AG04450 (cell line): ENCODE data around the gene ZNF597. TPM values are rescaled to one million over a fixed set of nuclear protein-coding genes. Genes with fewer than 3 reads are reported as not detected.
A peak's percentile ranks its signal among the peaks of the same experiment; 100 is the strongest.

ENCODE experiments used
- CTCF ChIA-PET: fragments of 300-600, 350-600 bp; formaldehyde crosslinking; extraction: SDS; loops from one replicate; lab custom pipeline; 2022; ENCODE audit warnings: antibody characterized with exemption, inconsistent platforms; lab: Charles Lee
- POLR2A ChIA-PET: fragments of 350-600 bp; formaldehyde crosslinking; extraction: SDS; loops from one replicate; lab custom pipeline; 2021; ENCODE audit warnings: antibody characterized with exemption, inconsistent platforms; lab: Yijun Ruan, JAX
- DNase-seq: peaks from one replicate; pipeline ENCODE4 v3.0.0-alpha.2; 2011; ENCODE audit warnings: low read depth, low spot score
- H3K27ac ChIP-seq: one replicate; pipeline ENCODE4 v1.5.1; 2012; ENCODE audit warnings: low read depth, low read length, control low read depth
- H3K27me3 ChIP-seq: one replicate; pipeline ENCODE4 v1.6.0; 2012; ENCODE audit warnings: low read length; ENCODE audit not compliant: control insufficient read depth, insufficient read depth
- H3K4me3 ChIP-seq: 2 replicates; pipeline ENCODE4 v1.5.1; 2011; ENCODE audit warnings: mild to moderate bottlenecking, low read depth, low read length, control low read depth
- H3K9me3 ChIP-seq: 2 replicates; pipeline ENCODE4 v1.5.1; 2012; ENCODE audit warnings: low read length; ENCODE audit not compliant: control insufficient read depth, insufficient read depth
- polyA plus RNA-seq: library from polyadenylated mRNA; depleted of rRNA; stranded (reverse); fragments of >200 nt; gene quantifications from 2 replicates; pipeline ENCODE4 v1.2.3, GENCODE V29; 2011; rRNA removed
- small RNA-seq: library from RNA; depleted of rRNA; stranded (forward); fragments of <200 nt; gene quantifications from one replicate; pipeline ENCODE3, GENCODE V24; 2012; ENCODE audit warnings: low read depth; ENCODE audit not compliant: insufficient read length
- TF ChIP-seq, protein P1 (sequence below): IDR thresholded peaks from 2 replicates; pipeline ENCODE4 v1.5.1; 2011; ENCODE audit warnings: low read depth, low read length, control low read depth, inconsistent platforms

Gene ZNF597
- polyA plus RNA-seq, 1 experiment: 1.8 TPM

DNA sequence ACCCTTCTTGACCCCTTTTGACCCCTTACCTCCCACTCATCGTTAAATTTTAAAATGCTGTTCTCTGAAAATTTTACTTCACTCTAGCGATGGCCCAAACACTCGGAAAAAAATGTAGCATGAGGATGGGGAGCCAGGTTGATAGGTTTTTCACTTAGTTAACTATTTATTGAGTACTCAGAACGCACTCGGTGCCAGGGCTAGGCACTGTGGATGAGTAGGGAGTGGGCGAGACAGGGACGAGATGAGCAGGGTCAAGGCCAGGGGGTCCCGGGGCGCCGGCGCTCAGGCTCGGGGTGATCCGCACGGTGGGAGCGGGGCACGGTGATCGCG, 42.9 kb downstream of the ZNF597 start:
- CTCF ChIA-PET: no interaction called here

DNA sequence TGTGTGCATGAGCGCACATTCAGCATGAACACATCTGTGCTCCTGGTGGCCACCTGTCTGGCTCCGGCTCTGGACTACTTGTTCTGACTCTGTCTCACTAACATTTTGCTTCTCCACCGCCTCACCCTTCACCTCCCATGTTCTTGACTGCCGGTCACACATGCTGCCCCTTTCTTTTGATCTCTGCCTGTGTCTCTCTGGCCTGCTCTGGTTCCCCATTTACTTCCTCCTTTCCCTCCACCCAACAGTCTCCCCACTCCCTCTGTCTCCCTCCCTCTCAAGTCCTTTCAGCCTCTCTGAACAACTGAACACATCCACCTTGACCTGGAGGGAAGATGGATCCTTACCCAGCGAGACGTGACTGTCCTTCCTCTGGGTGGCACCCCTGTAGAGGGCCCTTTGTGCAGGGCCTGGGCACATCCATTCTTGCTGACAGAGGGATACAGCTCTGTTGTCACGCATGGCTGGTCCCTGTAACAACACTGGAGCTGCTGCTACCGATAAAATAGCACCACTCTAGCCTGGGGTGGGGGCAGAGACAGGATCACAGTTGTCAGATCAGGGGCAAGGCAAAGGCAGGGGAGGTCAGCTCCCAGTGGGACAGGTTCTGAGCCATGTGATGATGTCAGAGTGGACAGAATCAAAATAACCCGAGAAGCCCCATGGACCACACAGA, 53.5 kb downstream of the ZNF597 start:
- no peak for DNase-seq
- ChIA-PET POLR2A (no interaction called here), CTCF (no interaction called here)
- H3K4me3 ChIP-seq: no peak overlapping the region
- H3K27ac ChIP-seq: no peak overlapping the region
- H3K9me3 ChIP-seq: peaks cover 55% of the 10 kb centered on the region
- no peaks in the 10 kb centered on the region for H3K27me3 ChIP-seq
- TF ChIP-seq, protein P1, sequence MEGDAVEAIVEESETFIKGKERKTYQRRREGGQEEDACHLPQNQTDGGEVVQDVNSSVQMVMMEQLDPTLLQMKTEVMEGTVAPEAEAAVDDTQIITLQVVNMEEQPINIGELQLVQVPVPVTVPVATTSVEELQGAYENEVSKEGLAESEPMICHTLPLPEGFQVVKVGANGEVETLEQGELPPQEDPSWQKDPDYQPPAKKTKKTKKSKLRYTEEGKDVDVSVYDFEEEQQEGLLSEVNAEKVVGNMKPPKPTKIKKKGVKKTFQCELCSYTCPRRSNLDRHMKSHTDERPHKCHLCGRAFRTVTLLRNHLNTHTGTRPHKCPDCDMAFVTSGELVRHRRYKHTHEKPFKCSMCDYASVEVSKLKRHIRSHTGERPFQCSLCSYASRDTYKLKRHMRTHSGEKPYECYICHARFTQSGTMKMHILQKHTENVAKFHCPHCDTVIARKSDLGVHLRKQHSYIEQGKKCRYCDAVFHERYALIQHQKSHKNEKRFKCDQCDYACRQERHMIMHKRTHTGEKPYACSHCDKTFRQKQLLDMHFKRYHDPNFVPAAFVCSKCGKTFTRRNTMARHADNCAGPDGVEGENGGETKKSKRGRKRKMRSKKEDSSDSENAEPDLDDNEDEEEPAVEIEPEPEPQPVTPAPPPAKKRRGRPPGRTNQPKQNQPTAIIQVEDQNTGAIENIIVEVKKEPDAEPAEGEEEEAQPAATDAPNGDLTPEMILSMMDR: no peak

More for the DNA sequence above, 42.9 kb downstream of the ZNF597 start:
- Histone ChIP-seq H3K27ac (peak overlapping the region; percentile 57), H3K27me3 (no peaks in the 10 kb centered on the region), H3K9me3 (peaks cover 50% of the 10 kb centered on the region), H3K4me3 (peak overlapping the region; percentile 95)
- DNase-seq: no peak
- POLR2A ChIA-PET: interaction anchor here (0.5 to 2.7 kb wide), 5 partner anchors 35 to 99 kb away, joined by 3 to 8 read pairs (median 8); partner anchors contain the start of genes NAA60, OR2C1 and ZNF597
- TF ChIP-seq, protein P1: no peak

DNA sequence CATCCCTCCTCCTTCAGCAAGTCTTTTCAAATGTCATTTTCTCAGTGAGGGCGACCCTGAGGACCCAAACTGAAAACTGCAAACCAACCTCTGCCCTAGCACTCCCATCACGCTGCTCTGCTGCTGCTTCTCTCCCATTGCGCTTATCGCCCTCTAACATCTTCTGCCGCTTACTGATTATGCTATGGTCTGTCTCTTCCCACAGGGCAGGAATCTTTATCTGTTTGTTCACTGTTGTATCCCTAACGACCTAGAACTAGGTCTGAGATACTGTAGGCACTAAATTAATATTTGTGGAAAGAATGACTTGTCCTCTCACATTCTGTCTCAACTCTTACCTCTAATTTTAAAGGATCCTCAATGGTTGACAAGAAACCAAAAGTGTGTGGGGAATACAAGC, 55.0 kb downstream of the ZNF597 start:
- ChIA-PET CTCF (no interaction called here), POLR2A (no interaction called here)
- no peak overlapping the region for H3K4me3 ChIP-seq
- H3K27ac ChIP-seq: no peak overlapping the region
- H3K9me3 ChIP-seq: peaks cover 60% of the 10 kb centered on the region
- no peaks in the 10 kb centered on the region for H3K27me3 ChIP-seq
- DNase-seq: no peak
- TF ChIP-seq, protein P1: no peak

DNA sequence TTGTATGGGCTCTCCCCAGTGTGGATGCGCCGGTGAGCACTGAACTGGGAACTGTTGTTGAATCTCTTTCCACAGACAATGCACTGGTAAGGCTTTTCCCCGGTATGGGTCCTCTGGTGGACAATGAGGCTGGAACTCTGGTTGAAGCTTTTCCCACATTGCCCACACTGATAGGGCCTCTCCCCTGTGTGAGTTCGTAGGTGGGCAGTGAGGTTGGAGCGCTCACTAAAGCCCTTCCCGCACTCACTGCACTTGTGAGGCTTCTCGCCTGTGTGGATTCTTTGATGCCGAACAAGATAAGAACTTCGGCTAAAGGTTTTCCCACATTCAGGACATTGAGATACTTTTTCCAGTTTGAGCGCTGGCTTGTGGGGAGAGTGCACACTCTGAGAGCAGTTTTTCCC, 60.3 kb downstream of the ZNF597 start:
- ChIA-PET POLR2A (no interaction called here), CTCF (interaction anchor here (0.7 kb wide), 1 partner anchor 792 kb away, joined by 3 read pairs; no protein-coding TSS in a partner anchor)
- Histone ChIP-seq H3K27ac (no peak overlapping the region), H3K9me3 (peaks cover 67% of the 10 kb centered on the region), H3K27me3 (no peaks in the 10 kb centered on the region), H3K4me3 (no peak overlapping the region)
- TF ChIP-seq, protein P1: no peak
- DNase-seq: no peak

Small RNA genes within 50 kb of the gene (small RNA-seq; reads per million reads assigned to genes)
- gene MIR6126: not detected

Other genes starting within 250 kb of the ZNF597 start
- gene ZNF200, start 208.3 kb downstream of the ZNF597 start, polyA plus RNA-seq: 4.7 and 6.1 TPM in 2 replicates
- gene MEFV, start 186.9 kb downstream of the ZNF597 start, polyA plus RNA-seq: not detected in 2 replicates
- 13.2 and 22.5 TPM in 2 replicates for gene ZNF263, start 160.0 kb downstream of the ZNF597 start, polyA plus RNA-seq
- 4.4 and 5.3 TPM in 2 replicates for gene TIGD7, start 138.1 kb downstream of the ZNF597 start, polyA plus RNA-seq
- 15.9 and 20.3 TPM in 2 replicates for gene ZNF75A, start 138.0 kb downstream of the ZNF597 start, polyA plus RNA-seq
- gene OR2C1, start 87.6 kb downstream of the ZNF597 start, polyA plus RNA-seq: 0.07 and 0.09 TPM in 2 replicates
- 18.5 and 18.6 TPM in 2 replicates for gene ZSCAN32, start 42.5 kb downstream of the ZNF597 start, polyA plus RNA-seq
- gene ZNF174, start 42.3 kb downstream of the ZNF597 start, polyA plus RNA-seq: 10.7 and 10.9 TPM in 2 replicates
- 23.1 and 28.8 TPM in 2 replicates for gene NAA60, start 176 bp upstream of the ZNF597 start, polyA plus RNA-seq
- not detected in 2 replicates for gene C16orf90, start 52.0 kb upstream of the ZNF597 start, polyA plus RNA-seq
- 28.9 and 38.6 TPM in 2 replicates for gene CLUAP1, start 57.5 kb upstream of the ZNF597 start, polyA plus RNA-seq
- not detected in 2 replicates for gene NLRC3, start 133.9 kb upstream of the ZNF597 start, polyA plus RNA-seq
- 1.6 and 2.3 TPM in 2 replicates for gene SLX4, start 168.1 kb upstream of the ZNF597 start, polyA plus RNA-seq
- 8.0 and 9.3 TPM in 2 replicates for gene DNASE1, start 211.2 kb upstream of the ZNF597 start, polyA plus RNA-seq